HEK293 (cell line): Measurements from ENCODE around the gene MS4A4A.

Experiments used
- CTCF ChIP-seq: fragments of 450-650 bp; formaldehyde crosslinking; IDR thresholded peaks from 2 replicates; pipeline ENCODE4 v1.5.1; 2016; ENCODE audit warnings: missing biosample characterization, missing genetic modification characterization
- PRDM1 ChIP-seq: fragments of 450-650 bp; formaldehyde crosslinking; IDR thresholded peaks from 2 replicates; pipeline ENCODE4; 2016; ENCODE audit warnings: missing biosample characterization, missing genetic modification characterization
- ZNF837 ChIP-seq: fragments of 450-650 bp; formaldehyde crosslinking; IDR thresholded peaks from 2 replicates; pipeline ENCODE4 v1.5.1; 2016; ENCODE audit warnings: missing biosample characterization, missing genetic modification characterization

GRCh38 chr11:60288531-60288930 is 8.1 kb downstream of the MS4A4A start:
- TF ChIP-seq CTCF (tag by site-specific recombination) (no peak), ZNF837 (tag by site-specific recombination) (no peak), PRDM1 (tag by site-specific recombination) (no peak)
